ENCODE results near the gene CMIP.
"Not testable (repeated sequence)": the region's sequence is repeated elsewhere in the genome, so short reads cannot be mapped to it uniquely, and the experiment has no call there.

CMIP gene

GRCh38 chr16:81520560-81521135 is 76.0 kb downstream of the CMIP start:
- no peak for DNase-seq

- DNase-seq = peak; percentile 61 to 71
Observed at GRCh38 chr16:81521141-81521626, 76.6 kb downstream of the CMIP start.

- no peak for DNase-seq
Observed at GRCh38 chr16:81522108-81522701, 77.6 kb downstream of the CMIP start.

- not testable (repeated sequence) for DNase-seq
Observed at GRCh38 chr16:81522851-81523250, 78.2 kb downstream of the CMIP start.

GRCh38 chr16:81523387-81524115 is 78.9 kb downstream of the CMIP start:
- peak in 1 of 2 experiments; percentile 29 for DNase-seq

- peak in 1 of 2 experiments; percentile 42 for DNase-seq
Observed at GRCh38 chr16:81524382-81524781, 79.8 kb downstream of the CMIP start.

- DNase-seq = not testable (repeated sequence)
Observed at GRCh38 chr16:81524885-81525284, 80.3 kb downstream of the CMIP start.

- DNase-seq = no peak
Observed at GRCh38 chr16:81526199-81526598, 81.6 kb downstream of the CMIP start.

- DNase-seq = no peak
Observed at GRCh38 chr16:81526935-81527334, 82.3 kb downstream of the CMIP start.

- DNase-seq = no peak
Observed at GRCh38 chr16:81527477-81528178, 83.0 kb downstream of the CMIP start.

GRCh38 chr16:81528256-81528655 is 83.6 kb downstream of the CMIP start:
- no peak for DNase-seq

GRCh38 chr16:81530296-81530721 is 85.7 kb downstream of the CMIP start:
- no peak for DNase-seq

GRCh38 chr16:81530814-81531213 is 86.2 kb downstream of the CMIP start:
- DNase-seq = no peak

GRCh38 chr16:81531419-81531821 is 86.8 kb downstream of the CMIP start:
- no peak for DNase-seq

- DNase-seq = no peak
Observed at GRCh38 chr16:81532491-81533174, 88.0 kb downstream of the CMIP start.

GRCh38 chr16:81533175-81533507 is 88.5 kb downstream of the CMIP start:
- no peak for DNase-seq

GRCh38 chr16:81535679-81536360 is 91.2 kb downstream of the CMIP start:
- no peak for DNase-seq

GRCh38 chr16:81536648-81537047 is 92.0 kb downstream of the CMIP start:
- DNase-seq = no peak

GRCh38 chr16:81537721-81538561 is 93.3 kb downstream of the CMIP start:
- DNase-seq = no peak

- no peak for DNase-seq
Observed at GRCh38 chr16:81539009-81539758, 94.6 kb downstream of the CMIP start.
